H9 (cell line): Measurements from ENCODE around the gene XIRP2. TPM values are rescaled to one million over a fixed set of nuclear protein-coding genes. Genes with fewer than 3 reads are reported as not detected.

Source experiments
- DNase-seq: peaks from one replicate; pipeline ENCODE4 v3.0.0-alpha.2; 2017
- H2AFZ ChIP-seq: one replicate; pipeline ENCODE4 v1.6.1; 2013; ENCODE audit warnings: mild to moderate bottlenecking, low read length, control low read depth, moderate library complexity
- H2AK5ac ChIP-seq: 2 replicates; pipeline ENCODE4 v1.6.1; 2013; ENCODE audit warnings: low read length, control low read depth, mixed read lengths; ENCODE audit not compliant: insufficient read length
- H2BK120ac ChIP-seq: one replicate; pipeline ENCODE4 v1.6.1; 2013; ENCODE audit warnings: low read depth, mild to moderate bottlenecking, low read length, control low read depth, inconsistent platforms; ENCODE audit not compliant: poor library complexity, severe bottlenecking
- H2BK12ac ChIP-seq: 2 replicates; pipeline ENCODE4 v1.6.1; 2013; ENCODE audit warnings: low read length, control low read depth, mixed read lengths, low read depth; ENCODE audit not compliant: insufficient read length
- H2BK15ac ChIP-seq: 2 replicates; pipeline ENCODE4 v1.6.1; 2013; ENCODE audit warnings: low read depth, low read length, control low read depth
- H2BK20ac ChIP-seq: one replicate; pipeline ENCODE4 v1.6.1; 2013; ENCODE audit warnings: low read depth, mild to moderate bottlenecking, low read length, control low read depth, inconsistent platforms; ENCODE audit not compliant: poor library complexity, severe bottlenecking
- H2BK5ac ChIP-seq: 2 replicates; pipeline ENCODE4 v1.6.1; 2013; ENCODE audit warnings: low read length, control low read depth, mixed read lengths; ENCODE audit not compliant: insufficient read length
- H3K14ac ChIP-seq: 2 replicates; pipeline ENCODE4 v1.6.1; 2013; ENCODE audit warnings: low read length, control low read depth; ENCODE audit not compliant: insufficient read depth
- H3K18ac ChIP-seq: 2 replicates; pipeline ENCODE4 v1.6.1; 2013; ENCODE audit warnings: low read depth, mild to moderate bottlenecking, mixed read lengths, low read length, control low read depth; ENCODE audit not compliant: insufficient read length
- H3K23ac ChIP-seq: 2 replicates; pipeline ENCODE4 v1.6.1; 2013; ENCODE audit warnings: low read length, control low read depth, mixed read lengths, low read depth; ENCODE audit not compliant: insufficient read length
- H3K23me2 ChIP-seq: 2 replicates; pipeline ENCODE4 v1.6.1; 2013; ENCODE audit warnings: low read depth, mild to moderate bottlenecking, mixed read lengths, low read length, control low read depth; ENCODE audit not compliant: insufficient read length, poor library complexity, severe bottlenecking
- H3K27ac ChIP-seq: 2 replicates; pipeline ENCODE4 v1.5.1; 2013; ENCODE audit warnings: low read length, control low read depth, mixed read lengths, low read depth; ENCODE audit not compliant: insufficient read length
- H3K27me3 ChIP-seq: 2 replicates; pipeline ENCODE4 v1.6.1; 2013; ENCODE audit warnings: low read length, control low read depth, inconsistent platforms; ENCODE audit not compliant: insufficient read depth
- H3K4ac ChIP-seq: 2 replicates; pipeline ENCODE4 v1.6.1; 2013; ENCODE audit warnings: low read depth, mild to moderate bottlenecking, control low read depth, inconsistent platforms, low read length, moderate library complexity
- H3K4me1 ChIP-seq: 2 replicates; pipeline ENCODE4 v1.6.1; 2013; ENCODE audit warnings: low read length, control low read depth, inconsistent platforms; ENCODE audit not compliant: insufficient read depth
- H3K4me2 ChIP-seq: 2 replicates; pipeline ENCODE4 v1.6.1; 2013; ENCODE audit warnings: low read length, control low read depth, mixed read lengths; ENCODE audit not compliant: insufficient read length, insufficient read depth
- H3K56ac ChIP-seq: 2 replicates; pipeline ENCODE4 v1.6.1; 2013; ENCODE audit warnings: low read depth, mild to moderate bottlenecking, mixed read lengths, low read length, control low read depth; ENCODE audit not compliant: insufficient read length
- H3K79me1 ChIP-seq: 2 replicates; pipeline ENCODE4 v1.6.1; 2013; ENCODE audit warnings: low read depth, mild to moderate bottlenecking, moderate library complexity, low read length, control low read depth, inconsistent platforms; ENCODE audit not compliant: insufficient read depth, poor library complexity, severe bottlenecking
- H3K79me2 ChIP-seq: 2 replicates; pipeline ENCODE4 v1.6.1; 2013; ENCODE audit warnings: low read length, control low read depth, inconsistent platforms; ENCODE audit not compliant: insufficient read depth
- H3K9ac ChIP-seq: 2 replicates; pipeline ENCODE4 v1.6.1; 2013; ENCODE audit warnings: low read length, control low read depth, mixed read lengths; ENCODE audit not compliant: insufficient read length; ENCODE audit errors: extremely low read depth
- H3K9me3 ChIP-seq: one replicate; pipeline ENCODE4 v1.6.1; 2013; ENCODE audit warnings: low read depth, low read length, inconsistent platforms; ENCODE audit not compliant: control insufficient read depth
- H3T11ph ChIP-seq: one replicate; pipeline ENCODE4 v1.6.1; 2013; ENCODE audit warnings: mild to moderate bottlenecking, low read length, control low read depth, inconsistent platforms
- H4K20me1 ChIP-seq: one replicate; pipeline ENCODE4 v1.6.1; 2013; ENCODE audit not compliant: control insufficient read depth, insufficient read length, insufficient read depth
- H4K5ac ChIP-seq: 2 replicates; pipeline ENCODE4 v1.6.1; 2013; ENCODE audit warnings: low read depth, mild to moderate bottlenecking, mixed read lengths, low read length, control low read depth; ENCODE audit not compliant: insufficient read length
- H4K8ac ChIP-seq: replicated peaks from 2 replicates; pipeline ENCODE4 v1.6.1; 2013; ENCODE audit warnings: low read length, control low read depth, mixed read lengths, low read depth; ENCODE audit not compliant: insufficient read length
- H4K91ac ChIP-seq: 2 replicates; pipeline ENCODE4 v1.6.1; 2013; ENCODE audit warnings: low read depth, mild to moderate bottlenecking, moderate library complexity, mixed read lengths, low read length, control low read depth; ENCODE audit not compliant: insufficient read length
- H3K27ac Mint-ChIP-seq, 3 experiments: 2 replicates in 2 of 3; 3 replicates in 1 of 3; pipeline ENCODE4 v1.8.0; 2020 to 2021; ENCODE audit warnings: mixed read lengths in 3 of 3, mild to moderate bottlenecking in 1 of 3, moderate library complexity in 1 of 3
- H3K27me3 Mint-ChIP-seq: 2 replicates; pipeline ENCODE4 v1.8.0; 2021; ENCODE audit warnings: low read depth, mild to moderate bottlenecking, moderate library complexity, mixed read lengths
- H3K36me3 Mint-ChIP-seq, 3 experiments: 2 replicates in 2 of 3; 3 replicates in 1 of 3; pipeline ENCODE4 v1.8.0; 2020 to 2021; ENCODE audit warnings: low read depth in 3 of 3, mixed read lengths in 3 of 3; ENCODE audit not compliant: insufficient read depth in 1 of 3
- H3K4me1 Mint-ChIP-seq, 2 experiments: 2 replicates each; pipeline ENCODE4 v1.8.0; 2020; ENCODE audit warnings: mixed read lengths in 2 of 2
- H3K4me3 Mint-ChIP-seq, 2 experiments: 2 replicates in 1 of 2; 3 replicates in 1 of 2; pipeline ENCODE4 v1.8.0; 2020 to 2021; ENCODE audit warnings: mild to moderate bottlenecking in 2 of 2, mixed read lengths in 2 of 2, moderate library complexity in 1 of 2
- H3K9me3 Mint-ChIP-seq, 2 experiments: 2 replicates in 1 of 2; 3 replicates in 1 of 2; pipeline ENCODE4 v1.8.0; 2020; ENCODE audit warnings: mild to moderate bottlenecking in 2 of 2, mixed read lengths in 2 of 2, moderate library complexity in 1 of 2
- CTCF ChIP-seq: fragments of 200-600 bp; sonication (generic); conservative IDR thresholded peaks from 3 replicates; pipeline ENCODE4 v1.8.0; 2021; ENCODE audit warnings: antibody characterized with exemption, mild to moderate bottlenecking
- total RNA-seq: library from RNA; stranded (reverse); gene quantifications from 2 replicates; pipeline ENCODE4 v1.2.1, GENCODE V29; 2021

The XIRP2 gene
- total RNA-seq, 1 experiment from 2014 or later = 0.07 TPM

DNA sequence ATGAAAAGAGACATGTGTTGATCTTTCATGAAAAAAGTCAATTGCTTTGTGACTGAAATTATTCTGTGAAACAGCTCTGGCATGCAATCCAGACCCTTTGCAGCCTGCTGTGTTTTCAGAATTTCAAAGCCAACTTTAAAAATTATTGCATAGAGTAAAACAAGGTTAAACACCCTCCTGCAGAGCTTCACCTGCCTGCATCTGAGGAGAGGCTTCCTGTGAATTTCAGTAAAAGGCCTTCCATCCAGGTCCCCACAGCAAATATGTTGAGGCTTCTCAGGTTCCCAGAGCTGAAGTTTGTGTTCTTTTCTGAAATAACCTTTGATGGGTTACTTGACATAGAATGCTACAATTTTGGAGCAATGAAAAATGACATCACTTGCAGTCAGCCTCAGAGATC lies 4.1 kb downstream of the XIRP2 start:
- Histone ChIP-seq H2AFZ (no peak overlapping the region), H3K4ac (no peak overlapping the region), H3K9ac (no peak overlapping the region), H4K20me1 (no peaks in the 10 kb centered on the region), H3K27me3 (no peaks in the 10 kb centered on the region), H4K8ac (no peak overlapping the region), H3K4me2 (no peak overlapping the region), H3K79me1 (no peaks in the 10 kb centered on the region), H3K79me2 (no peaks in the 10 kb centered on the region), H3K9me3 (no peaks in the 10 kb centered on the region), H3K23ac (no peak overlapping the region), H3K18ac (no peak overlapping the region), H2BK20ac (no peak overlapping the region), H2BK120ac (no peak overlapping the region), H4K91ac (no peak overlapping the region), H3K23me2 (no peaks in the 10 kb centered on the region), H2BK5ac (no peak overlapping the region), H2BK15ac (no peak overlapping the region), H3K27ac (no peak overlapping the region), H3K4me1 (no peaks in the 10 kb centered on the region), H3T11ph (no peak overlapping the region), H2BK12ac (no peak overlapping the region), H2AK5ac (no peak overlapping the region), H3K14ac (no peak overlapping the region), H3K56ac (no peak overlapping the region), H4K5ac (no peak overlapping the region)
- H3K36me3 Mint-ChIP-seq = no peaks in the 10 kb centered on the region
- H3K9me3 Mint-ChIP-seq = no peaks in the 10 kb centered on the region
- H3K4me3 Mint-ChIP-seq = no peak overlapping the region
- peak; percentile 32 for DNase-seq
- TF ChIP-seq CTCF = no peak
- 0 out of 7 replicates have a peak overlapping the region, but pooled peaks of 1 of the 3 experiments have one; percentile 7 for H3K27ac Mint-ChIP-seq
- H3K4me1 Mint-ChIP-seq = peaks cover 10 to 11% of the 10 kb centered on the region in 2 experiments
- H3K27me3 Mint-ChIP-seq = no peaks in the 10 kb centered on the region
